ENCODE results near the gene NOL4L.

NOL4L gene

GRCh38 chr20:32606107-32606506, 21.0 kb upstream of the NOL4L start:
- ATAC-seq, result no peak
- TF ChIP-seq ZNF70 (CRISPR knock-in tag; IDR thresholded peaks at IDR 0.05), result no peak
- TF ChIP-seq PPARA (CRISPR knock-in tag; IDR thresholded peaks at IDR 0.05; ENCODE audit: borderline replicate concordance), result no peak
- TF ChIP-seq ZC3H10 (CRISPR knock-in tag; IDR thresholded peaks at IDR 0.05), result no peak
- no peak for TF ChIP-seq TOX (CRISPR knock-in tag; IDR thresholded peaks at IDR 0.05; ENCODE audit: borderline replicate concordance)
- TF ChIP-seq ESRRG (CRISPR knock-in tag; IDR thresholded peaks at IDR 0.05), result no peak
- TF ChIP-seq POU6F1 (CRISPR knock-in tag; IDR thresholded peaks at IDR 0.05; ENCODE audit: borderline replicate concordance, low read depth), result no peak
- TF ChIP-seq TSHZ2 (CRISPR knock-in tag; IDR thresholded peaks at IDR 0.05), result no peak
- no peak for TF ChIP-seq SNAI2 (CRISPR knock-in tag; IDR thresholded peaks at IDR 0.05)
- no peak for TF ChIP-seq ZFP30 (CRISPR knock-in tag; IDR thresholded peaks at IDR 0.05)
- no peak for TF ChIP-seq ZFP3 (CRISPR knock-in tag; IDR thresholded peaks at IDR 0.05)
- TF ChIP-seq ARNTL (CRISPR knock-in tag; IDR thresholded peaks at IDR 0.05; ENCODE audit: borderline replicate concordance, low read depth), result no peak
- TF ChIP-seq PATZ1 (CRISPR knock-in tag; IDR thresholded peaks at IDR 0.05; ENCODE audit: borderline replicate concordance), result no peak
- no peak for TF ChIP-seq CSRNP3 (CRISPR knock-in tag; IDR thresholded peaks at IDR 0.05)
- no peak for TF ChIP-seq CSDC2 (CRISPR knock-in tag; IDR thresholded peaks at IDR 0.05)
- no peak for TF ChIP-seq CREB5 (CRISPR knock-in tag; IDR thresholded peaks at IDR 0.05; ENCODE audit: low read depth)
- TF ChIP-seq BACH2 (CRISPR knock-in tag; IDR thresholded peaks at IDR 0.05; ENCODE audit: borderline replicate concordance), result no peak
- TF ChIP-seq GLIS3 (CRISPR knock-in tag; IDR thresholded peaks at IDR 0.05), result no peak
- no peak for TF ChIP-seq OSR1 (CRISPR knock-in tag; IDR thresholded peaks at IDR 0.05)

GRCh38 chr20:32605167-32605656, 20.1 kb upstream of the NOL4L start:
- no peak for TF ChIP-seq ZNF70 (CRISPR knock-in tag; IDR thresholded peaks at IDR 0.05)
- no peak for TF ChIP-seq TOX (CRISPR knock-in tag; IDR thresholded peaks at IDR 0.05; ENCODE audit: borderline replicate concordance)
- no peak for TF ChIP-seq ZFP30 (CRISPR knock-in tag; IDR thresholded peaks at IDR 0.05)
- no peak for TF ChIP-seq PATZ1 (CRISPR knock-in tag; IDR thresholded peaks at IDR 0.05; ENCODE audit: borderline replicate concordance)
- no peak for TF ChIP-seq CREB5 (CRISPR knock-in tag; IDR thresholded peaks at IDR 0.05; ENCODE audit: low read depth)
- no peak for TF ChIP-seq CSRNP3 (CRISPR knock-in tag; IDR thresholded peaks at IDR 0.05)
- no peak for TF ChIP-seq ZFP3 (CRISPR knock-in tag; IDR thresholded peaks at IDR 0.05)
- no peak for TF ChIP-seq ESRRG (CRISPR knock-in tag; IDR thresholded peaks at IDR 0.05)
- TF ChIP-seq SNAI2 (CRISPR knock-in tag; IDR thresholded peaks at IDR 0.05), result no peak
- no peak for TF ChIP-seq TSHZ2 (CRISPR knock-in tag; IDR thresholded peaks at IDR 0.05)
- no peak for TF ChIP-seq PPARA (CRISPR knock-in tag; IDR thresholded peaks at IDR 0.05; ENCODE audit: borderline replicate concordance)
- no peak for TF ChIP-seq ZC3H10 (CRISPR knock-in tag; IDR thresholded peaks at IDR 0.05)
- no peak for TF ChIP-seq RARB (CRISPR knock-in tag; IDR thresholded peaks at IDR 0.05)
- no peak for TF ChIP-seq BACH2 (CRISPR knock-in tag; IDR thresholded peaks at IDR 0.05; ENCODE audit: borderline replicate concordance)
- TF ChIP-seq CSDC2 (CRISPR knock-in tag; IDR thresholded peaks at IDR 0.05), result no peak
- no peak for ATAC-seq

Measured in SK-N-SH treated with all-trans-retinoic acid at 6 μM for 48 hours (cell line).